H1 (cell line): Measurements from ENCODE around the gene PAXX. TPM values are rescaled to one million over a fixed set of nuclear protein-coding genes. Genes with fewer than 3 reads are reported as not detected.

Experiments used
- ATF2 ChIP-seq: IDR thresholded peaks from 2 replicates; pipeline ENCODE4 v1.6.1; 2012; ENCODE audit warnings: low read length, inconsistent platforms
- CTCF ChIP-seq, 3 experiments: IDR thresholded peaks; 1 replicate in 2 of 3; 2 replicates in 1 of 3; pipeline versions ENCODE4 v1.5.1 to v1.6.1; 2011; ENCODE audit warnings: low read length in 3 of 3, mild to moderate bottlenecking in 3 of 3, inconsistent platforms in 2 of 3, low read depth in 1 of 3, moderate library complexity in 1 of 3; ENCODE audit not compliant: insufficient read depth in 1 of 3; ENCODE audit errors: control extremely low read depth in 1 of 3
- EZH2 ChIP-seq: fragments of 200-600 bp; sonication (generic); IDR thresholded peaks from 2 replicates; pipeline ENCODE4 v1.7.1; 2012; ENCODE audit warnings: low read depth, mild to moderate bottlenecking, moderate library complexity, low read length, inconsistent platforms; ENCODE audit not compliant: severe bottlenecking
- HDAC2 ChIP-seq, 2 experiments: fragments of 300-600 bp in 1 of 2; sonication (generic) in 1 of 2; IDR thresholded peaks; 2 replicates each; pipeline ENCODE4 v1.6.1; 2011 to 2012; ENCODE audit warnings: low read depth in 2 of 2, low read length in 2 of 2, mild to moderate bottlenecking in 2 of 2, moderate library complexity in 2 of 2, borderline replicate concordance in 1 of 2, inconsistent platforms in 1 of 2
- JUND ChIP-seq: IDR thresholded peaks from 2 replicates; pipeline ENCODE4 v1.6.1; 2011; ENCODE audit warnings: mild to moderate bottlenecking, improper control_type of control experiment, low read length
- SIRT6 ChIP-seq: IDR thresholded peaks from one replicate; pipeline ENCODE4 v1.7.1; 2012; ENCODE audit warnings: low read length, inconsistent platforms
- polyA plus RNA-seq, 7 experiments: library from polyadenylated mRNA; depleted of rRNA in 3 of 7; stranded (reverse) in 5 of 7; unstranded in 2 of 7; fragments of >200 nt in 5 of 7; fragments of 200-250 nt in 2 of 7; gene quantifications; 1 replicate in 5 of 7; 2 replicates in 1 of 7; 4 replicates in 1 of 7; pipeline versions ENCODE4 v1.2.1 to v1.2.3, GENCODE V29; 2011 to 2013; ENCODE audit warnings: missing spikeins in 2 of 7, mixed read lengths in 2 of 7
- total RNA-seq: library from RNA; stranded (reverse); fragmentation: NEBNext Ultra II Directional; extraction: Animal tissue kit (Norgen Biotek cat#: 25700); gene quantifications from 2 replicates; pipeline ENCODE4 v1.2.1, GENCODE V29; 2021
- TF ChIP-seq, protein P1 (sequence below): fragments of 300-600 bp; sonication (generic); IDR thresholded peaks from 2 replicates; pipeline ENCODE4 v1.7.1; 2012; ENCODE audit warnings: low read length, moderate library complexity, mild to moderate bottlenecking, inconsistent platforms; ENCODE audit not compliant: insufficient replicate concordance

The PAXX gene
- total and polyA plus RNA-seq, 2 of the 8 experiments (the other 6 are each of a cell fraction or from before 2014, with no cell fraction given), result 43.4 to 45.9 TPM

DNA sequence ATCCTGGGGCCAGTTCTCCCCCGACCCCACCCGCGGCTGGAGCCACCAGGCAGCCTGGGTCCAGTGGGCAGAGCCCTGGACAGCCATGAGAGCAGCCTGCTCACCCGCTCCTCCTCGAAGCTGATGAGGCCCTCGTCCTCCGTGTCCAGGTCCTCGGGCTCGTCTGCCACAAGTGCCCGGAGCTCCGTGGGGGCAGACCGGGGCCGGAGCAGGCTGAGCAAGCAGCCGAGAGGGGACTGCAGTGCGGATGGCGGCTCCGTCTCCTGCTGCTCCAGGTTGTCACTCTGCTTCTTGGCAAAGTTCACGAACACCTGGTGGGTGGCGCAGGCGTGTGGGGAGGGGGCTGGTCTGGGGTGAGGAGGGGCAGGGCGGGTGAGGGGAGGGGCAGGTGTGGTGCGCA lies 16.1 kb downstream of the PAXX start (continued):
- TF ChIP-seq, protein P1, sequence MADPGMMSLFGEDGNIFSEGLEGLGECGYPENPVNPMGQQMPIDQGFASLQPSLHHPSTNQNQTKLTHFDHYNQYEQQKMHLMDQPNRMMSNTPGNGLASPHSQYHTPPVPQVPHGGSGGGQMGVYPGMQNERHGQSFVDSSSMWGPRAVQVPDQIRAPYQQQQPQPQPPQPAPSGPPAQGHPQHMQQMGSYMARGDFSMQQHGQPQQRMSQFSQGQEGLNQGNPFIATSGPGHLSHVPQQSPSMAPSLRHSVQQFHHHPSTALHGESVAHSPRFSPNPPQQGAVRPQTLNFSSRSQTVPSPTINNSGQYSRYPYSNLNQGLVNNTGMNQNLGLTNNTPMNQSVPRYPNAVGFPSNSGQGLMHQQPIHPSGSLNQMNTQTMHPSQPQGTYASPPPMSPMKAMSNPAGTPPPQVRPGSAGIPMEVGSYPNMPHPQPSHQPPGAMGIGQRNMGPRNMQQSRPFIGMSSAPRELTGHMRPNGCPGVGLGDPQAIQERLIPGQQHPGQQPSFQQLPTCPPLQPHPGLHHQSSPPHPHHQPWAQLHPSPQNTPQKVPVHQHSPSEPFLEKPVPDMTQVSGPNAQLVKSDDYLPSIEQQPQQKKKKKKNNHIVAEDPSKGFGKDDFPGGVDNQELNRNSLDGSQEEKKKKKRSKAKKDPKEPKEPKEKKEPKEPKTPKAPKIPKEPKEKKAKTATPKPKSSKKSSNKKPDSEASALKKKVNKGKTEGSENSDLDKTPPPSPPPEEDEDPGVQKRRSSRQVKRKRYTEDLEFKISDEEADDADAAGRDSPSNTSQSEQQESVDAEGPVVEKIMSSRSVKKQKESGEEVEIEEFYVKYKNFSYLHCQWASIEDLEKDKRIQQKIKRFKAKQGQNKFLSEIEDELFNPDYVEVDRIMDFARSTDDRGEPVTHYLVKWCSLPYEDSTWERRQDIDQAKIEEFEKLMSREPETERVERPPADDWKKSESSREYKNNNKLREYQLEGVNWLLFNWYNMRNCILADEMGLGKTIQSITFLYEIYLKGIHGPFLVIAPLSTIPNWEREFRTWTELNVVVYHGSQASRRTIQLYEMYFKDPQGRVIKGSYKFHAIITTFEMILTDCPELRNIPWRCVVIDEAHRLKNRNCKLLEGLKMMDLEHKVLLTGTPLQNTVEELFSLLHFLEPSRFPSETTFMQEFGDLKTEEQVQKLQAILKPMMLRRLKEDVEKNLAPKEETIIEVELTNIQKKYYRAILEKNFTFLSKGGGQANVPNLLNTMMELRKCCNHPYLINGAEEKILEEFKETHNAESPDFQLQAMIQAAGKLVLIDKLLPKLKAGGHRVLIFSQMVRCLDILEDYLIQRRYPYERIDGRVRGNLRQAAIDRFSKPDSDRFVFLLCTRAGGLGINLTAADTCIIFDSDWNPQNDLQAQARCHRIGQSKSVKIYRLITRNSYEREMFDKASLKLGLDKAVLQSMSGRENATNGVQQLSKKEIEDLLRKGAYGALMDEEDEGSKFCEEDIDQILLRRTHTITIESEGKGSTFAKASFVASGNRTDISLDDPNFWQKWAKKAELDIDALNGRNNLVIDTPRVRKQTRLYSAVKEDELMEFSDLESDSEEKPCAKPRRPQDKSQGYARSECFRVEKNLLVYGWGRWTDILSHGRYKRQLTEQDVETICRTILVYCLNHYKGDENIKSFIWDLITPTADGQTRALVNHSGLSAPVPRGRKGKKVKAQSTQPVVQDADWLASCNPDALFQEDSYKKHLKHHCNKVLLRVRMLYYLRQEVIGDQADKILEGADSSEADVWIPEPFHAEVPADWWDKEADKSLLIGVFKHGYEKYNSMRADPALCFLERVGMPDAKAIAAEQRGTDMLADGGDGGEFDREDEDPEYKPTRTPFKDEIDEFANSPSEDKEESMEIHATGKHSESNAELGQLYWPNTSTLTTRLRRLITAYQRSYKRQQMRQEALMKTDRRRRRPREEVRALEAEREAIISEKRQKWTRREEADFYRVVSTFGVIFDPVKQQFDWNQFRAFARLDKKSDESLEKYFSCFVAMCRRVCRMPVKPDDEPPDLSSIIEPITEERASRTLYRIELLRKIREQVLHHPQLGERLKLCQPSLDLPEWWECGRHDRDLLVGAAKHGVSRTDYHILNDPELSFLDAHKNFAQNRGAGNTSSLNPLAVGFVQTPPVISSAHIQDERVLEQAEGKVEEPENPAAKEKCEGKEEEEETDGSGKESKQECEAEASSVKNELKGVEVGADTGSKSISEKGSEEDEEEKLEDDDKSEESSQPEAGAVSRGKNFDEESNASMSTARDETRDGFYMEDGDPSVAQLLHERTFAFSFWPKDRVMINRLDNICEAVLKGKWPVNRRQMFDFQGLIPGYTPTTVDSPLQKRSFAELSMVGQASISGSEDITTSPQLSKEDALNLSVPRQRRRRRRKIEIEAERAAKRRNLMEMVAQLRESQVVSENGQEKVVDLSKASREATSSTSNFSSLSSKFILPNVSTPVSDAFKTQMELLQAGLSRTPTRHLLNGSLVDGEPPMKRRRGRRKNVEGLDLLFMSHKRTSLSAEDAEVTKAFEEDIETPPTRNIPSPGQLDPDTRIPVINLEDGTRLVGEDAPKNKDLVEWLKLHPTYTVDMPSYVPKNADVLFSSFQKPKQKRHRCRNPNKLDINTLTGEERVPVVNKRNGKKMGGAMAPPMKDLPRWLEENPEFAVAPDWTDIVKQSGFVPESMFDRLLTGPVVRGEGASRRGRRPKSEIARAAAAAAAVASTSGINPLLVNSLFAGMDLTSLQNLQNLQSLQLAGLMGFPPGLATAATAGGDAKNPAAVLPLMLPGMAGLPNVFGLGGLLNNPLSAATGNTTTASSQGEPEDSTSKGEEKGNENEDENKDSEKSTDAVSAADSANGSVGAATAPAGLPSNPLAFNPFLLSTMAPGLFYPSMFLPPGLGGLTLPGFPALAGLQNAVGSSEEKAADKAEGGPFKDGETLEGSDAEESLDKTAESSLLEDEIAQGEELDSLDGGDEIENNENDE, result no peak
- TF ChIP-seq ATF2, result no peak
- TF ChIP-seq EZH2, result no peak
- no peak for TF ChIP-seq SIRT6
- no peak for TF ChIP-seq JUND
- no peak for TF ChIP-seq HDAC2 (IDR thresholded peaks at IDR 0.05; ENCODE audit: borderline replicate concordance in 1 of 2, low read depth in 2 of 2, low read length in 2 of 2)
- TF ChIP-seq CTCF (IDR thresholded peaks at IDR 0.05; ENCODE audit: control extremely low read depth in 1 of 3, insufficient read depth in 1 of 3, low read depth in 1 of 3, low read length in 3 of 3), result no peak
